Bronchial epithelial cell (primary cell): ENCODE results near the gene FHIT. TPM values are rescaled to one million over a fixed set of nuclear protein-coding genes. Genes with fewer than 3 reads are reported as not detected.
A peak's percentile ranks its signal among the peaks of the same experiment; 100 is the strongest.

Source experiments
- DNase-seq: peaks from one replicate; pipeline ENCODE4 v3.0.0-alpha.2; 2010; ENCODE audit warnings: low read depth
- FAIRE-seq: peaks from 2 replicates; lab custom pipeline; 2011; peaks lifted over from hg19 to GRCh38; lab: Jason Lieb, UNC
- H3K27me3 ChIP-seq: 2 replicates; pipeline ENCODE4 v1.5.1; 2011; ENCODE audit warnings: low read length; ENCODE audit not compliant: control insufficient read depth, insufficient read depth
- H3K36me3 ChIP-seq: 2 replicates; pipeline ENCODE4 v1.5.1; 2011; ENCODE audit warnings: low read length; ENCODE audit not compliant: control insufficient read depth, insufficient read depth
- H3K4me3 ChIP-seq: 2 replicates; pipeline ENCODE4 v1.5.1; 2011; ENCODE audit warnings: mild to moderate bottlenecking, low read depth, low read length, control low read depth
- CTCF ChIP-seq: IDR thresholded peaks from 2 replicates; pipeline ENCODE4 v1.5.1; 2011; ENCODE audit warnings: mild to moderate bottlenecking, moderate library complexity, low read length, control low read depth, inconsistent platforms; ENCODE audit not compliant: insufficient read depth, severe bottlenecking
- total RNA-seq: library from RNA; depleted of rRNA; stranded (reverse); fragments of >200 nt; gene quantifications from 2 replicates; pipeline ENCODE4 v1.2.1, GENCODE V29; 2014

FHIT gene
- total RNA-seq, 1 donor from 2014 or later = 1.6 TPM

- Histone ChIP-seq H3K36me3 (no peaks in the 10 kb centered on the region), H3K4me3 (no peak overlapping the region), H3K27me3 (no peaks in the 10 kb centered on the region)
- DNase-seq (no peak), FAIRE-seq (peak; percentile 76)
- no peak for TF ChIP-seq CTCF
Measured at GRCh38 chr3:59995563-59995962, 1255.7 kb downstream of the FHIT start.

- Histone ChIP-seq H3K4me3 (no peak overlapping the region), H3K36me3 (no peaks in the 10 kb centered on the region), H3K27me3 (no peaks in the 10 kb centered on the region)
- FAIRE-seq (no peak), DNase-seq (no peak)
- no peak for TF ChIP-seq CTCF
Measured at GRCh38 chr3:59994732-59995304, 1256.4 kb downstream of the FHIT start.

- no peak for DNase-seq
- Histone ChIP-seq H3K4me3 (no peak overlapping the region), H3K27me3 (no peaks in the 10 kb centered on the region)
Measured at GRCh38 chr3:59992578-59992977, 1258.7 kb downstream of the FHIT start.

GRCh38 chr3:59990915-59991314 is 1260.3 kb downstream of the FHIT start:
- H3K27me3 ChIP-seq = no peaks in the 10 kb centered on the region
- no peak for FAIRE-seq

More at GRCh38 chr3:59992578-59992977, 1258.7 kb downstream of the FHIT start:
- no peak for TF ChIP-seq CTCF
- no peak for FAIRE-seq
- no peaks in the 10 kb centered on the region for H3K36me3 ChIP-seq

GRCh38 chr3:59982510-59982909 is 1268.7 kb downstream of the FHIT start:
- H3K36me3 ChIP-seq = no peaks in the 10 kb centered on the region
- no peak for TF ChIP-seq CTCF
- no peak for FAIRE-seq
- H3K27me3 ChIP-seq = no peaks in the 10 kb centered on the region
- H3K4me3 ChIP-seq = no peak overlapping the region
- no peak for DNase-seq

More at GRCh38 chr3:59990915-59991314, 1260.3 kb downstream of the FHIT start:
- TF ChIP-seq CTCF = no peak
- no peak for DNase-seq
- Histone ChIP-seq H3K36me3 (no peaks in the 10 kb centered on the region), H3K4me3 (no peak overlapping the region)

- no peak for TF ChIP-seq CTCF
- FAIRE-seq (no peak), DNase-seq (no peak)
- no peak overlapping the region for H3K4me3 ChIP-seq
- no peaks in the 10 kb centered on the region for H3K36me3 ChIP-seq
- no peaks in the 10 kb centered on the region for H3K27me3 ChIP-seq
Measured at GRCh38 chr3:59981377-59981776, 1269.9 kb downstream of the FHIT start.
